ENCODE results near the gene SDC4.

SDC4 gene, protein sequence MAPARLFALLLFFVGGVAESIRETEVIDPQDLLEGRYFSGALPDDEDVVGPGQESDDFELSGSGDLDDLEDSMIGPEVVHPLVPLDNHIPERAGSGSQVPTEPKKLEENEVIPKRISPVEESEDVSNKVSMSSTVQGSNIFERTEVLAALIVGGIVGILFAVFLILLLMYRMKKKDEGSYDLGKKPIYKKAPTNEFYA

DNA sequence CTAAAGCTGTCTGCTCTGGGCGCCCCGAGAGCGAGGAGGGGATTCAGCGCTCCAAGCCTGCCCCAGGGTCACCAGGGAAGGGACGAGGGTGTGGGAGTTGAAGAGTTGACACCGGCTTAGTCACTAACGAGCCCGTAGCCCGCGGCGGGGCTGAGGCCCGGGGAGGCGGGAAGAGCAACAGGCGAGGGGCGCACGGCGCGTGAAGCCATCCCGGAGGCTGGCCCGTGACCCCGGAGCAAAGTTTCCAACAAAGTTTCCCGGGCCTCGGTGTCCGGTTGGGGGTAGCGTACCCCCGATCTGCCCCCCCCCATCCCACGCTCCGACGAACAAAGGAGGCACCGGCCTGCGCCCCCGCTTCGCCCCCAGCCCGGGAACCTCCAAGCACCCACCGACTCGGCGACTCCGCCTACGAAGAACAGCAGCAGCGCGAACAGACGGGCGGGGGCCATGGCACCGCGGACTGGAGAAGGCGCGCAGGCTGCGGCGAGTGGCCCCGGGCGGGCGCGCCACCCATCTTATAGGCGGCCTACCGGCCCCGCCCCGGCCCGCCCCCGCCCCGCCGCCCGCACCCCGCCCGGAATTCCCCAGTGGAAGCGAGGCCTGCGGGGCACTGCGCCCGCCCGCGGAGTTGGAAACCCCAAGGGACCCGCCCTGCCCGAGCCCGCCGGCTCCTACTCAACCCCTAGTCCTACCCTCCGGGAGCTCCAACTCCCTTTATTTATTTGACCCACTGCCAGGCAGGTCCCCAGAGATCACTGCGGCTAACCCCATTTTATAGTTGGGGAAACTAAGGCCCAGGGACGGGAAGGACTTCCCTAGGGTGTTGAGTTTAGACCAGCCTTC, at the start of gene SDC4:
TSS of gene SDC4 (minus strand) at position 489 of the 843 bp plus-strand sequence. CDS start at position 449, 40 bp downstream.
- DNase-seq: peak in 2 of 3 experiments; percentile 64 to 69

DNA sequence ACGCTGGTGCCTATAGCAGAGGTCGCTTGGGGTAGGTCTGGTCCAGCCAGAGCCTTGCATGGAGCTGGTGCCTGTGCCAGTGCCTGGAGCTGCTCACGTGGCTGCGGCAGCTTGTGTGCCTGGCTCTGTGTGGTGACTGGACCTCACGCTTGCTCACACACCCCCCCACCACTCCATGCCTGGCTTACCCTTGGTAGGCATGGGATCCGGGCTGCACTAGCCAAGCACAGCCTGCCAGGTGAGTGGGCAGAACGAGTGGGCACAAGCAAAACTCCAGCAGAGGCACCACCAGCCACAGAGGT, 46.8 kb upstream of the SDC4 start:
- DNase-seq: no peak

DNA sequence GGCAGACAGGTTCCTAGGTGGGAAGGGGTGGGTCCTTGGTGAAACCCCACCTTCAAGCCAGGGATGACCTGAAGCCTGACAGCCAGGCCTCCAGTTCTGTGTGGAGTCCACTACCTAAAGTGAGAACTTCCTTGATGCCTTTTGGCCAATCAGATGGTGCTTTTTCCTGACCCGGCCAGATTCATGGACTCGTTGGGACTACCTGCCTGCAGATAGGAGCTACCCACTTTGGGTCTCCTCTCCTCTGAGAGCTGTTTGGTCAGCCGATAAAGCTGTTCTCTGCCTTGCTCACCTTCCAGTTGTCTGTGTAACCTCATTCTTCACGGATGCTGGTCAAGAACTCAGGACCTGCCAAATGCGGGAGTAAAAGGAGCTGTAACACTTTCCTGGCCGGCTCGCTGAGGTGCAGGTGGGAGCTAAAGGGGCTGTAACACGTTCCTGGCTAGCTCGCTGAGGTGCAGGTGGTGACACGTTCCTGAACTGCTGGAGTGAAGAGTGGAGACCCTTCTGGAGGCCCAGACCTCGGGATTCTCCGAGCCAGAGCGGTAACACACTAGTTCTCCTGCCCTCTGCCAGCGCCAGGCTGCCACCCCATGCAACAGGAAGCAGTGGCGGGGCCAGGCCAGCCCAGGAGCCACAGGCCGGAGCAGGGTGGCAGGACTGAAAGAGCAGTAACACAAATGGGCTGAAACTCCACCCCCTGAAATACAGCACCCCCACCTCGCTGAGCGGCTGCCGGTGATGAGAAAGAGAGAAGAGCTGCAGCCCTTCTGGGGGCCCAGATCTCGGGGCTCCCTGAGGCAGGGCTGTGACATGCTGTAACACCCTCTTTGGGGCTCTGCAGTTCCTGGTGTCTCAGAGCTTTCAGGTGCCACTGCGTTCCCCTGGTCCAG, 46.2 kb upstream of the SDC4 start:
- no peak for DNase-seq

DNA sequence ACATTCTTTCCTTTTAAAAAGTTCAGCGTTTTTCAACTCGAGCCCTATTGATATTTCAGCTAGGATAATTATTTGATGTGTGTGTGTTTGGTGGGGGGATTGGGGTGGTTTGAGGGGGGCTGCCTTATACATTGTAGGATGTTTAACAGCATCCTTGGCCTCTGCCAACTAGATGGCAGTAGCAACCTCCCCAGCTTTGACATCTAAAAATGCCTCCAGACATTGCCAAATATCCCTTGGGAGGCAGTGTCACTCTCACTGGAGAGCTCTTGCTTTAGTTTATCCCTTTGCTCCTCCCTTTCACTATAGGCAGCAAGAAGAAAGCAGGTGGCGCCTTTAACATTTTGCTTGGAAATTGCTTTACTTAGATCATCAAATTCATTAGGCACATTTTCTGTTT, 44.5 kb upstream of the SDC4 start:
- DNase-seq: peak in 1 of 3 experiments; percentile 33

DNA sequence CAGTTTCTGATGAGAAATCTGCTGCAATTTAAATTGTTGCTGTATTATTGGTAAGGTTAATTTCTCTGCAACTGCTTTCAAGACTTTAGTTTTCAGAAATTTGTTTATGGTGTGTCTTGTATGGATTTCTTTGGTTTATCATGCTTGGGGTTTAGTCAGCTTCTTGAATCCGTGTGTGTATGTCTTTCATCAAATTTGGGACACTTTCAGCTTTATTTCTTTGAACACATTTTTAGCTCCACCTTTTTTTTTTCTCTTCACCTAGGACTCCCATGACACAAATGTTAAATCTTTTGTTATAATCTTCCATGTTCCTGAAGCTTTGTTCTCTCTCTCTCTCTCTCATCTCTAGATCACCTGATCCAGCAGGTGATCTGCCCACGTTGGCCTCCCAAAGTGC, 43.3 kb upstream of the SDC4 start:
- no peak for DNase-seq

DNA sequence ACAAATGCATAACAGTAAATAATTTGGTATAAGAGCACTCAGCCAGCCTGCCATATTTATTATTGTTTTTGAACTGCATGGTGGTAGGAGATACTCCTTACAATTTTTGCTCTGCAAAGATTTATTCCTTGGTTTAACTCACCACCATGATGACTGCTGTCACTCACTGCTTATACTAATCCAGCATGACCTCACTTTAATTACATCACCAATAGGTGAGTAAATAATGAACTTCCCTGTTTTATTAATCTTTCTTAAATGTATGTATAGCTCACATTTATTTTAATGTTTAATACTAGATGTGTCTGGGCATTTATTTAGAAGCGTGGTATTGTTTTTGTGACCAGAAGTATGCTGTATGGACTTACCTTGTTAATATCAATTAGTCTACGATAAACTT, 42.7 kb upstream of the SDC4 start:
- no peak for DNase-seq

DNA sequence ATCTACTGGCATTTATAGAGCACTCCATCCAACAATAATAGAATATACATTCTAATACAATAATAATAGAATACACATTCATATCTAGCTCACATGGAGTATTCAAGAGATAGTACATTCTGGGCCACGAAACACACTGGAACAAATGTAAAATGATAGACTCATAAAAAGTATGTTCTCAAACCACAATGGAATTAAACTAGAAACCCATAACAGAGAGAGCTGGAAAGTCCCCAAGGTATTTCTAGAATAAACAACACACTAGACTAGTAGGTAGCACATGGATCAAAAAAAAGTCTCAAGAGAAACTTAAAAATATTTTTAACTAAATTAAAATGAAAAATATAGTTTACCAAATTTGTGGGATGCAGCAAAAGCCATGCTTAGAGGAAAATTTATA, 39.0 kb upstream of the SDC4 start:
- no peak for DNase-seq

DNA sequence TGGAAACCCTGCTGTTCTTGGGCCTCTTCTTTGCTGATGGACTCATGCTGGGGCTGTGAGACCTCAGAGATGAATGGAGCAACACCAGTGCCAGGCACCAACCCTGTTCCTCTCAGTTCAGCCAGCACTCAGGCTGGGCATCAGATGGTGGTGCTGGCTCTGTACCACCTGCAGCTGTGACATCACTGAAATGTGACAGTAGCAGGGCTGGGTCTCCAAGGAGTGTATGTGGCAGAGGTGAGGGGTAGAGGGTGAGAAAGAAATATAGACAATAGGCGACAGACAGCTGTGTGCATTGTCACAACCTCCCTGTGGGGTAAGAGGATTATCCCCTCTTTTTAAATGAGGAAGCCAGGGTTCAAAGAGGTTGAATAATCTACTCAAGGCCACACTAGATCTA, 30.0 kb upstream of the SDC4 start, which contains the start of gene TP53TG5:
TSS of gene TP53TG5 (minus strand) at position 135 of the 400 bp plus-strand sequence. CDS start at position 46, 89 bp downstream.
- no peak for DNase-seq

DNA sequence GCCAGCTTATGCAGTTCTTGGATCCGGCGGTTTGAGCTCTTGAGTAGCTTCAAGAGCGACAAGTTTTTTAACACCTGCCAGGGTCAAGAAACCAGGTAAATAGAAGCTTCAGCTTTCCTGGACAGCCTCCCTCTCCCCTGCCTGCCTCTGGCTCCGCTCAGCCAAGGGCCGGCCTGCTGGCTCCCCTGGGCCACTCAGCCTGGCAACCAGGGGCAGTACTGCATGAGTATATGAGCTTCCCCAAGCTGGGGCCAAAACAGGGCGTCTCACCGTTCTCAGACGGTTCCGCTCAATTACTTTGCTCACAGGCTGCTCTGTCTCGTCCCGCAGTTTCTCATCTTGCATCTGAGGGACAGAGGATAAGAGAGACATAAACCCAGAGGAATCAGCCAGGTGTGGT, 29.0 kb upstream of the SDC4 start:
- peak in 1 of 3 experiments; percentile 84 for DNase-seq

DNA sequence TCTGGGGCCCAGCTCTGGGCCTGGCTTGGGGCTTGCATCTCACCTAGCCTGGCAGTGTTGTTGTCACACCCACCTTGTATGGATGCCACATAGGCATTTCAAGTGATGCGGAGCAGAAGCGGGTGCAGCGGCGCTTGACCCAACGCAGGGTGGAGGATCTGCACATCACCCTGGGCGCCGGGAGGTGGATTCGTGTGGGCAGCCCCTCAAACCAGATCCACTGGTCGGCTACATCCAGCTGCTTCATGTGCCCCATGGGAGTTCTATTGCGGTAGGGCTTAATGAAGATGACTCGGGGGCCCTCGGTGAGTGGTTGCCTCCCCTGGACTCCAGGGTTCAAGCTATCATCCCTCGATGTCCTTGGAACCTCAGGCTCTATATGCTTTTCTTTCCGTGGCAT, 26.7 kb upstream of the SDC4 start:
- DNase-seq: no peak

DNA sequence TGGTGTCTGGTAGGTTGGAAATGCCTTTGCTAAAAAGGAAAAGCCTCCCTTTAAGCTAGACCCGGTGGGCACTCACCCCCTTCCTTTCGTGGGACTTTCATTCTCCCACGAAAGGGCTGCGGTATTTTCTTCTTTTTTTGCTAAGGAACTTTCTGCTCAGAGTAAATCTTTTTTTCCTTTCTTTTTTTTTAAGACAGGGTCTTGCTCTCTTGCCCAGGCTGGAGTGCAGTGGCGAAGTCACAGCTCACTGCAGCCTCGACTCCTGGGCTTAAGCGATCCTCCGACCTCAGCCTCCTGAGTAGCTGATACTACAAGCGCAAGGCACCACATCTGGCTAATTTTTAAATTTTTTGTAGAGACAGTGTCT, 25.9 kb upstream of the SDC4 start:
- DNase-seq: no peak

DNA sequence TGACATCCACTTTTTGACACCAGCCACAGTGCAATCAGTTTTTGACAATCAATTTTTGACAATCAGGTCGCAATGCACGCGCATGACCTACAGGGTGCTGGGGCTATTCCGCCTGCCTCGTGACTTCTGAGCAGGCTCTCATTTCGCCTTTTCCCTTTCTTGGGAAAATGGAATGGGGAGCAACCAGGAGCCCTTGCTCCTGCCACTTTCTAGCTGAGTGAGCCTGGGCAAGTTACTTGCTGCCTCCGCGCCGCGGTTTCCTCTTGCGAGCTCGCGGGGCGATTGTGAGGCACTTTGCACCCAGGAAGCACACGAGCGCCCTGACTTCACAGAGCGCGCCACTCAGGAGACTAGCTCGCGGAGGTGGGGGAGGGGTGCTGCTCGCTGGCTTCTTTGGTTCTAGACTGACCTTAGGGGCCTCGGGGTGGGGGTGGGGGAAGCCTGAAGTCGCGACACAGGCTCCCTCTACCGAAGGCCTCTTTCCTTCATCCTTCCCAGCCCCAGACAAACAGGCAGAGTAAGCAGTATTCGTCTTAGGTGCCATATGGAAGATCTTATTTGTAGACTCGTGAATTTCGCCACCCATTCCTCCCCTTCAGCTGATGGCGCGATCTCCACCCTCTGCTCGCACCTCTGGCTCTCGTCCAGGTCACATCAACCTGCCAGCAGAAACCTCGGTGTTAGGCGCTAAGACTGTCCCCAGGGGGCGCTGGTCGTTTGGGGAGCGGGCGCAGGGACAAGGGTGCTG, 25.3 kb upstream of the SDC4 start:
- peak; percentile 6 to 69 (median 17) for DNase-seq

DNA sequence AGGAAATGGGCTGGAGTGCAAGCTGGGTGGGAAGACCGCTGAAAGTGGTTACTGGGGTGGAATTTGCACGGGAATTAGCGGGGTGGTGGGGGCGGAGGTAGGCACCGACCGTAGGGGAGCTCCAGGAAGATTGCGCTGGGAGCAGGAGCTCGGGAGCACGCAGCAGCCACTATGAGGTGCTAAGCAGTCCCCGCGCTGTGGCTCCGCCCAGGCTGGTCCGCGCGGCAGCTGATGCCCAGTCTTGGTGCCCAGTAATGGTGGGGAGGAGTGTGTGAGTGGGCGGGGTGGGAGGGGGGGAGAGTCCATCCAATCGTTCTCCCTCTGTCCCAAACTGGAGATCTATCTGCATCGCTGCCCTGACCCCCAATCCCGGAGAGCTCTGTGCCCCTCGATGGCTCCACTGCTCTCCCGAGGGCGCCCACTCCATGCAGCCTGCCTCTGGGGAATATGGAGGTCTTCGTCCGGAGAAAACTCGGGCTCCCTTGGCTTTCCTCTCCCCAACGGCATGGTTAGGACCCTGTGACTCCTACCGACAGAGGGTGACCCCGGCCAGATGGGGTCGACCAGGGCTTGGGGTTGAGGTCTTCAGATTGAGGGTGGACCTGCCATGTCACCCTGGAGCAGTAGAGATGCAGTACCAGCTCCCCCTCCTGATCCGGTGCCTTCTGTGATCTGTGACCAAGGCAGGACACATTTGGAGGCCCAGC, 24.6 kb upstream of the SDC4 start:
- no peak for DNase-seq

DNA sequence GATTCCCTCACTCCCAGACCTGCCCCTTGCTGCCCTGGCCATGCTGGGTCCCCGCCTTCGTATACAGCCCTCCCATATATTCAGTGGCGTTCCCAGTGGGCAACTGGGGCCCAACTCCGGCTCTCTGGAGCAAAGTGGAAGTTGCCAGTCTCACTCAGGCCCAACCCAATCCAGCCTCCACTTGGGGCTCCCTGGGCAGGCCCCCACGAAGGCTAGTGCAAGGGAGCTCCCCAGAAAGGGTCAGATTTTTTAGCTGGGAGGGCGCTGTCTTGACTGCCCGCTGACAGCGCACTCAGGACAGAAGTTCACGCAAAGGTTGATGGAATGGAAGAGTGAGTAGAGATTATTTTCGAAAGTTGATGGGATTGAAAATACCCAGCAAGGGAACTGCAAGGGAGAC, 24.0 kb upstream of the SDC4 start:
- DNase-seq: no peak

DNA sequence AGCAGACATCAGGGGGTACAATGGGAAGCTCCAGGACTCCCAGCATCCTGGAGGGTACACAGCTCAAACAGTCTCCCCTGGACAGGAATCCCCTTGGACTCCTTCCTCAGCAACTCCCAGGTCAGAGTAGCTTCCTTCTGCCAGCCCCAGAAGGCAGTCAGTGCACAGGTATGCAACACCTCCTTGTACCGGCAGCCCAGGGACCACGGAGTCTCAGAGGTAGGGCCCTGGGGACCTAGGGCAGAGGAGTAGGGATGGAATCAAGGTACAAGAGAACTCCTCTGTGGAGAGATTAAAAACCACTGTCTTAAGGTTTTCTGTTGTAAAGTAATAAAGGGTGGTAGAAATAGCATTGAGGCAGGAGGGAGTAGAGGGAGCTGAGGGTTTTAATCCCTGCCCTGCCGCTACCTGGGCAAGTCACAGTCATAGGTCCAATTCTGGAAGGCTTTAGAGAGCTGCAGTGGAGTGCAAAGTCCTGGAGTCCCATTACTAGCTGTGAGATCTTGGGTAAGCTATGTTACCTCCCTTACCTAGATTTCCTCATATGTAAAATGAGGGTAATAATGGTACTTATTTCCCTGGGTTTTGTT, 22.4 kb upstream of the SDC4 start:
- DNase-seq: no peak

DNA sequence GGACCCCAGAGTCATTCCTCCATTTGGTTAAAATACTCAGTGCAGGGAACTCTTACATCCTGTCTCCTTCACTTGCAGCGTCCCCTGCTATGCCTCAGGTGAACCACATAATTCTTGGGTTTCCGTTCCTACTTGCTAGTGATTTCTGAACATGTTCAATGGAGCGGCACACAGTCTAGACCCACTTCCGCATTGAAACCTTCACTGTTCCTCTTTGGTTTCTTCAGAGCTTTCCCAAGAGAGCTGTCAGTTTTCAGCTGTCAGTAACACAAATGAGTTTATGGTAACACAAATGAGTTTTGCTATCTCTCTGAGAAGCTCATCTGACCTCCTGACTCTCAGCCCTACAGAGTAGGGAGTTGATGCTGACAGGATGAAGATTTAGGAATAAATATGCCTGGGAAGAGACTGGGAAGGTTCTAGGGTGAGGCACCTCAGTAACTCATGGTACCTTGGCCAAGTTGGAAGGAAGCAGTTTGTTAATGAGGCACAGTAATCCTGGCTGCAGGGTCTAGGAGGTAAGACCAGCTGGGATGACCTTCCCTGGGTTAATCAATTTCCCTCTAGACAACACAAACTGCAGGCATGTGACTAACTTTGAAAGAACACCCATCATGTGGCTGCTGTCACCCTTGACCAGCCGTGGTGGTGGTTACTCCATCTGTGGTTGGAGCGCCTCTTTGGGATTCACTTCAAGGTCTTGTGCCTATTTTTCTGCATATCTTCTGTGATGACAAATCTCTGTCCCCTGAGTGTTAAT, 20.2 kb upstream of the SDC4 start:
- no peak for DNase-seq

DNA sequence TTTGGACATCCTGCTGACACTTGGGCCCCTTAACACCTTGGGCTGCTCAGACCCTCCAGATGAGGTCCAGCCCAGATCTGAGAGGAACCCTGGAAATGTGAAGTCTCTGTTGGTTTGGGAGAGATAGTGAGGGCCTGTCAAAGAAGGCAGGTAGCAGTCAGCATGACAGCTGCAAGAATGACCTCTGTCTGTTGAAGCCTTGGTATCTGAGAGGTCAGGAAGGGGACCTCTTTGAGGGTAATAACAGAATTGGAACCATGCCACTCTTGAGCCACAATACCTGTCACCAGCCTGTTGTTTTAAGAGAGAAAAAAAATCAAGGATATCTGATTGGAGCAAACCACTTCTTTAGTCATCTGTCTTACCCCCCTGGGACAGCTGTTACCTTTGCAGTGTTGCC, 18.9 kb upstream of the SDC4 start:
- no peak for DNase-seq

DNA sequence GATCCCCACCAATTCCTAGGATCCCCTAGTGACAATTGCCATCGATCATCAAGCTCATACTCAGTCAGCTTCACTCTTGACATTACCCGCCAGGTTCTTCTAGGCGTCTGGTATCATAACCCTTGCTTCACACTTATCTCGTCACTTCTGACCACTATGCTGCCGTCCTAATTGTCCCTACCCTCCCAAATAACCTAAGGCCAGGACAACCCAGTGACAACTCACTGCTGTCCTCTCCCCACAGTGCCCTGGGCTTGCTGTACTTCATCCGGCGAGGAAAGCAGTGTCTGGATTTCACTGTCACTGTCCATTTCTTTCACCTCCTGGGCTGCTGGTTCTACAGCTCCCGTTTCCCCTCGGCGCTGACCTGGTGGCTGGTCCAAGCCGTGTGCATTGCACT, 18.4 kb upstream of the SDC4 start:
- no peak for DNase-seq

DNA sequence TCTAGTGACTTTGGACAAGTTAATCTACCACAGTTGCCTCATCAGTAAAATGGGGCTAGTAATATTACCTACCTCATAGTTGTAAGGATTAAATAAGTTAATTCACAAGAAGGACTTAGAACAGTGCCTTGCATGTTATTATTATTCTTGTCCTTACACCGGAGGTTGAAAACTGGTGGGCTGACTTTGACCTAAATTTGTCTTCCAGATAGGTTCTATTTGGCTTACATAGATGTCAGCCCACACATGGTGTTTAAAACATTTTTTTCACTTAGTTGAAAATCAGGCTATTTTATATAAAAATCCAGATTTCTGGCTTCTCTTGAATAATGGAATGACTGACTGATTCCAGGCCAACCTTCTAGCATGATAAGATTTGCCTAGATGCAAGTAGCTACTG, 18.0 kb upstream of the SDC4 start:
- no peak for DNase-seq

DNA sequence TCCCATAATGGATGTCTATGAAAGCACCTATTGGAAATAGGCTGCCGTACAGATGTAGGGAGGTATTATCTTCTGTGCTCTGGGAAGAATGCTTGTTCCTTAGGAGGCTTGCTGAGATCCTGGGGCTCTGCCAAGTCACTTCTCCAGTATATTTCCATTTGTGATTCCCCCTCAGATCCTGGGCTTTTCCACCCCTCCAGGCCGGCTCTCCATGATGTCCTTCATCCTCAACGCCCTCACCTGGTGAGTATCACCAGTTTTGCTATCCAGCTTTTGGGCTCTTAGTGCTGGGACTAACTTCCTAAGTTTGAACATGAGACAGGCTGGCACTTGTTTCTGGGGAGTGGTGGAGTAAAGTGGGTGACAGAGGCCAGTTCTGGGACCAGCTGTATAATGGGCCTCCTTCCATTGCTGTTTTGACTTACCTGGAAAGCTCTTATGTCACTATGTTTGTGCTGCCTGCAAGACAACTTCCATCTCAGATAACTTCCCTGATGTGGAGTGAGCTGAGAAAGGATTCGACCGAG, 17.3 kb upstream of the SDC4 start:
- no peak for DNase-seq

Measured in NCI-H1417 (cell line).